Peyer's patch (tissue), 4 donors: ENCODE data around the gene CKB.

Experiments
- POLR2A ChIP-seq, 2 donors: fragments of 450-650 bp; IDR thresholded peaks; one replicate each; pipeline ENCODE4 v1.5.1; 2017; ENCODE audit warnings: antibody characterized with exemption in 2 of 2, mild to moderate bottlenecking in 2 of 2, moderate library complexity in 2 of 2
- TF ChIP-seq, protein P1 (sequence below), 6 experiments: fragments of 450-650 bp in 4 of 6; fragments of 200-600 bp in 2 of 6; sonication (generic) in 1 of 6; IDR thresholded peaks; one replicate each; pipeline ENCODE4 v1.5.1; 2017 to 2019; ENCODE audit warnings: antibody characterized with exemption in 6 of 6, mild to moderate bottlenecking in 3 of 6, moderate library complexity in 1 of 6

DNA sequence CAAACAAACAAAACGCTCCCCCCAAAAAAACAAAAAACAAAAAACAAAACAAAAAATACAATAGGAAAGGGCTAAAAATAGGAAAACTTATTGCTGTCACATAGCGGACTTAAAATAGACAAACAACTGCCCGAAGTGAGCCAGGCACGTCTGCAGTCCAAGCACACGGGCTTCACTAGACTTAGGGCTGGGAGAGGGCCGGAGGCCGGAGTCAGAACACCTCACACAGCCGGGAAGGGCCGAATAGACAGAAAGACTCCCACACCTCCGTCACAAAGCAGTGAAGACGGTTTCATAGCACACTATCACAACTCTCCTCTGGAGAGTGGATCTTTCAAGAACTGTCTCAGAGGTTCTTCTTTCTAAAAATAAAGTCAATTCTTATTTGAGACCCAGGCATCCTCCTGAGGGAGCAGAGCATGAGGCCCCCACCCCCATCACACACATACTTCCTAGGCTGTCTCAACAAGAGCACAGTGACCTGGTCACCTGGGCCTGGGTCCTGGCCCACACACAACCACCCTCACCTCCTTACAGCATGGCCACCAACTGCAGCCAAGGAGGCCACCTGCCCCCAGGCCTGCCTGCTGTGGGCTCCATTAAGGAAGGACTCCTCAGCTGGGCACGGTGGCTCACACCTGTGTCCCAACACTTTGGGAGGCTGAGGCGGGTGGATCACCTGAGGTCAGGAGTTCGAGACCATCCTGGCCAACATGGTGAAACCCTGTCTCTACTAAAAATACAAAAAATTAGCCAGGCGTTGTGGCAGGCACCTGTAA, 33.1 kb upstream of the CKB start:
- TF ChIP-seq POLR2A (IDR thresholded peaks at IDR 0.05): no peak
- TF ChIP-seq, protein P1, sequence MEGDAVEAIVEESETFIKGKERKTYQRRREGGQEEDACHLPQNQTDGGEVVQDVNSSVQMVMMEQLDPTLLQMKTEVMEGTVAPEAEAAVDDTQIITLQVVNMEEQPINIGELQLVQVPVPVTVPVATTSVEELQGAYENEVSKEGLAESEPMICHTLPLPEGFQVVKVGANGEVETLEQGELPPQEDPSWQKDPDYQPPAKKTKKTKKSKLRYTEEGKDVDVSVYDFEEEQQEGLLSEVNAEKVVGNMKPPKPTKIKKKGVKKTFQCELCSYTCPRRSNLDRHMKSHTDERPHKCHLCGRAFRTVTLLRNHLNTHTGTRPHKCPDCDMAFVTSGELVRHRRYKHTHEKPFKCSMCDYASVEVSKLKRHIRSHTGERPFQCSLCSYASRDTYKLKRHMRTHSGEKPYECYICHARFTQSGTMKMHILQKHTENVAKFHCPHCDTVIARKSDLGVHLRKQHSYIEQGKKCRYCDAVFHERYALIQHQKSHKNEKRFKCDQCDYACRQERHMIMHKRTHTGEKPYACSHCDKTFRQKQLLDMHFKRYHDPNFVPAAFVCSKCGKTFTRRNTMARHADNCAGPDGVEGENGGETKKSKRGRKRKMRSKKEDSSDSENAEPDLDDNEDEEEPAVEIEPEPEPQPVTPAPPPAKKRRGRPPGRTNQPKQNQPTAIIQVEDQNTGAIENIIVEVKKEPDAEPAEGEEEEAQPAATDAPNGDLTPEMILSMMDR (IDR thresholded peaks at IDR 0.05): no peak
